Muscle of arm (tissue), 12 donors: Measurements from ENCODE around the gene WEE1. TPM values are rescaled to one million over a fixed set of nuclear protein-coding genes. Genes with fewer than 3 reads are reported as not detected.

Source experiments
- DNase-seq: peaks from one replicate; pipeline ENCODE4 v3.0.0-alpha.2; 2013
- polyA plus RNA-seq, 12 donors: library from polyadenylated mRNA; unstranded; fragments of 120-200 nt; gene quantifications; one replicate each; pipeline ENCODE4 v1.2.1, GENCODE V29; 2013; ENCODE audit not compliant: insufficient read length in 12 of 12

WEE1 gene
- polyA plus RNA-seq, 12 donors: 27.3 to 64.9 (median 43.4) TPM; not detected in 1

DNA sequence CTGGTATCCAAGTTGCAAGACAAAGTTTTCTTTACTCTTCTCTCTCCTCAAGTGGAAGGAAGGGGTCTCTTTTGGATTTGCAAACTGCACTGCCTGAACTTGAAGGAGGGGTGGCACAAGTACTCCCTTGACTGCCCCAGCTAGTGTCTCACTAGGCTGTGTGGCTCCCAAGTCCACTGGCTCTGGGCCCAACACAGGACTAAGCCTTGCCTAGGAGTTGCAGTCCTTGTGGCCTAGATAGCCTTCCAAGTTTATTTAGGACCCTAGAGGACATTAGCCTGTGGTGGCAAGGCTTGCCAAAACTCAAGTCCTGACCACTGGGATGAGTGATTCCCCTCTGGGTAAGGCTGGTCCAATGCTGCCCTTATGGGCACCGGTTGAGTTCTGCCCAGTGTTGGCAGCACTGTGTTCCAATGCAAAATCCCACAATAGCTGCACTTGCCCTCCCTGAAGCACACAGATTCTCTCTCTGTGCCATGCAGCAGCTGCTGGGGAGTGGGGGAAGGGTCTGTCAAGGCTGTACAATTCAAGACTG is 10.2 kb upstream of the WEE1 start:
- DNase-seq: no peak

DNA sequence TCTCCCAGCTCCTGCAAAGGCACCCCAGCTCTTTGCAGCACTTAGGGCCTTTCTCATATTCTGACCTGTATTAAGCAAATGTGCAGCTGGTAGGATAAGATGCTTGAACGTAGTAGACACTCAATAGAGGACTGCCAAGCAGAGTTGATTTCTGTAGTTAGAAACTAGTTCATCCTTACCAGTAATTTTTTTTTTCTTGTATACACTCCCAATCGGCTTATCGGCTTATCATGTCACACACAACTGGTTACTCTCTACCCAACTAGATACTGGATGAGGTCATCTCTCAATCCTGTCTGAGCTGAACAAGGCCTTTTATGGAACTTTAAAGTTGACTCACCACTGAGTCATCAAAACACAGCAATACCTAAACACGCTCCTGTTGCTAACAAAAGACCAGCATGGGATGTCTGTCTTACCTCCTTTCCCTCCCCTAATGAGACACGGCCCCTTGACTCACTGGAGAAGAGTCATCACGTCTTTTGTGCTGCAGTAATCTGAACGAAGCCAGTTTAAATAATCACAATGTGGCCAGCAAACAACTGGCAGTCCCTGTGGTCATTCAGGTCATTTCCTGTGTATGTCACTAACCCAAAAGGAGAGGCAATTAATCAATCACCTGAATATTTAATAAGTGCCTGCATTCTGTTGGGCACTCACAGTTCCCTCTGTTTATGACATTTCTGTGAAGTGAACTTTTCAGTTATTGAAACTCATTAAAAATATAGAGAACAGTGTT is 7.5 kb upstream of the WEE1 start:
- no peak for DNase-seq

DNA sequence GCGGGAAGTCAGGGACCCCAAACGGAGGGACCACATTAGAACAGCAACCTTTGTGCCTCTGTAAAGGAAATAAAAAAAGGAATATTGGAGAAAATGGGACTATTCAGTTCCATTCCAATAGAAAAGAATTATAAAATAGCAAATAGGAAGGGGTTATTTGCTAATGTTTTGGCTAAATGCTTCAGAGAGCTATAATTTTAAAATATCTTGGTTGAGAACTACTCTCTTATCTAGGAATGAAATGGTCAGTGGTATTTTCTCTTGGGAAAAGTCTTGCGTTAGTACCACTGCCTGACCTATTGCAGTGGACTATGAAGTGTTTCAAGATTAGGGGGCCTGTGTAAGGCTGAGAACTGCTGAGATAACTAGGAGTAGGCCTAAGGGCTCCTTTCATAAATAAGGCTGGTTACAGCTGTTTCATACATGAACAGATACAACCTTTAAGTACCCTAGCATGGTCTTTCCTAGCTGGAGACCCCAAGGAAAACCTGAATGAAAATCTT is 6.9 kb upstream of the WEE1 start:
- DNase-seq: no peak

GRCh38 chr11:9567401-9567800 is 6.1 kb upstream of the WEE1 start:
- no peak for DNase-seq

GRCh38 chr11:9568161-9568853 is 5.2 kb upstream of the WEE1 start:
- no peak for DNase-seq

- peak; percentile 79 for DNase-seq
These were observed 4.4 kb upstream of the WEE1 start for GRCh38 chr11:9568854-9569587.

DNA sequence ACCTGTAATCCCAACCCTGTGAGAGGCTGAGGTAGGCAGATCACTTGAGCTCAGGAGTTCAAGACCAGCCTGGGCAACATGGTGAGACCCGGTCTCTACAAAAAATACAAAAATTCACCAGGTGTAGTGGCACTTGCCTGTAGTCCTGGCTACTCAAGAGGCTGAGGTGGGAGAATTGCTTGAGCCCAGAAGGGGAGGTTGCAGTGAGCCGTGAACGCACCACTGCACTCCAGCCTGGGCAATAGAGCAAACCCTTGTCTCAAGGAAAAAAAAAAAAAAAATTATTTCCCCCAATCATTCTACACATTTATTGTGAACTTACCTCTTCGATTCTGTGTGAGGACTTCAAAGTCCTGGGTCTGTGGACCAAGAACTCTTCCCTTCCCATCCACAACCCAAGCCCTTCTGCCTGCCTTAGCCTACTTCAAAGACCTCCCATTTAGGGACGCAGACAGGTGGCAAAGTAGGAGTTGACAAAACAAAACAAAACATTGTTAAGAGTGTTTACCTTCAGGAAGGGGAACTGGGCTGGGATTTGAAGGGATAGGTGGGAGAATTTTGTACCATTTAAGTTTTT is 3.8 kb upstream of the WEE1 start:
- no peak for DNase-seq

GRCh38 chr11:9570313-9571025 is 3.0 kb upstream of the WEE1 start:
- no peak for DNase-seq

DNA sequence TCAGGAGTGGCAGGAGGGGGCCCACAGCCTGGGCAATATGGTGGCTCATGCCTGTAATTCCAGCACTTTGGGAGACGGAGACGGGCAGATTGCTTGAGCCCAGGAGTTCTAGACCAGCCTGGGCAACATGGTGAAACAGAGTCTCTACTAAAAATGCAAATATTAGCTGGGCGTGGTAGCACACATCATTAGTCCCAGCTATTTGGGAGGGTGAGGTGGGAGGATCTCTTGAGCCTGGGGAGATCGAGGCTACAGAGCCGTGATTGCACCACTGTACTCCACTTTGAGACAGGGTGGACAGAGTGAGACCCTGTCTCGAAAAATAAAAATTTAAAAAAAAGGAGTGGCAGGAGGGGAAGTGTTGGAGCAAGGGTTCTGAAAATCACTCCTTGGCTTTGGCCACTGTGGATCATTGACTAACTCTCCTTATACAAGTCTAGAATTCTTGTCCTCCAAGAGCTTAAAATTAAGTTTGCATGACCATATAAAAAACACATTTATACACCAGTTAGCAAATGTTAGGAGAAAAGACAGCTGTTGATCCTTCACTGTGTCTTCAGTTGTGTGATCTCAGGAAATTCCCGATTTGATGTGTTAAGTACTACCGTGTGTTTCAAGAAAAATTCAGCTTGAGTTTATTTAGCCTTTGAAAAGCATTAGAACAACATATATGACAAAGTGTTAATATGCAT is 2.3 kb upstream of the WEE1 start:
- DNase-seq: no peak

GRCh38 chr11:9571763-9572115 is 1.7 kb upstream of the WEE1 start:
- no peak for DNase-seq

GRCh38 chr11:9573775-9574621 is 528 bp downstream of the WEE1 start:
- peak; percentile 39 for DNase-seq

DNA sequence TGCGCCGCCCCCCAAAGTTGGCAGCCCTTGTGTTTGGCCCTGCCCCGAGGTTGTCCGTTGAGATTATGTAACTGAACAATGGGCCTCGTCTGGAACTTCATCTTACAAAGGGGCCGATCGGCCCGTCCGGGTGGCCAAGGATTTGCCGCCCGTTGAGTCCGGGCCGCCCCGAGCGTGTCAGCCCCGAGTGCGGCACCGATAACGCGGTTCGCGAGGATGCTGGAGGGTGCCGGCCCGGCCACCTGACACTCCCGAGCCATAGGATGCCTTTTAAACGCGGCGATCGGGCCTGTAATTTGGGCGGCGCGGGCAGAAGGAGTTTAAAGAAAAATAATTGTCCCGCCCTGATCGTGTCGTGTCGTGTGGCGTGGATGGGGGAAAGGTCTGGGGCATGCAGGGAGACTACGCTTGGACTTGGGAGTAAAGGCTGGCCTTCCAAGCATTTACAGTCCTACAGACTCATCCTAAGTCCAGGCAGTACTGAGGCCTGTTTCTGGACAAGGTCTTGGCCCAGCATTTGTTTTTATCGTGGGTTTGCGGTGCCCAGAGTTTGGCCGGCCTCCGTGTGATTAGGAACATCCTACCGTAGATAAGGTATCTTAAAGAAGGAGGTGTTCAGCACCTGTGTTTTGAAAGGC is 1.3 kb downstream of the WEE1 start:
- peak; percentile 53 for DNase-seq

- peak; percentile 86 for DNase-seq
These were observed 2.1 kb downstream of the WEE1 start for GRCh38 chr11:9575260-9576240.

- no peak for DNase-seq
These were observed 3.4 kb downstream of the WEE1 start for GRCh38 chr11:9576701-9577381.

DNA sequence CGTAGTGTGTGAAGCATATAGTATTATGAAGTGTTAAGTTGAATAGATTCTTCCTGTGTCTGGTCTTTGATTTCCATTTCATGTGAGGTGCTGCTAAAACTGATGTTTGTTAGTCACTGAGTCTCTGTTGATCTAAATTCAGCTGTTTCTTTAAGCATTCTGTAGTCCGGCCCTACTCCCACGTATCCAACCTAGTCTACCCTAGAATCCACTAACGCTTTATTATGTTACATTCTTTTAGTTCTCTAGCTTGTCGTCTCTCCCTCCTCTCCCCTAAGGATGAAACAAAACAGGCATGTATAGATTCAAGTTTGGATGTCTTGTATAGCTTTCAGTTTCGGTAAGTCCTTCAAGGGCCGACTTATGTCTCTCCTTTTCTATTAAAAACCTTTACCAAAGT is 4.1 kb downstream of the WEE1 start:
- no peak for DNase-seq

- no peak for DNase-seq
These were observed 7.4 kb downstream of the WEE1 start for GRCh38 chr11:9580894-9581293.

DNA sequence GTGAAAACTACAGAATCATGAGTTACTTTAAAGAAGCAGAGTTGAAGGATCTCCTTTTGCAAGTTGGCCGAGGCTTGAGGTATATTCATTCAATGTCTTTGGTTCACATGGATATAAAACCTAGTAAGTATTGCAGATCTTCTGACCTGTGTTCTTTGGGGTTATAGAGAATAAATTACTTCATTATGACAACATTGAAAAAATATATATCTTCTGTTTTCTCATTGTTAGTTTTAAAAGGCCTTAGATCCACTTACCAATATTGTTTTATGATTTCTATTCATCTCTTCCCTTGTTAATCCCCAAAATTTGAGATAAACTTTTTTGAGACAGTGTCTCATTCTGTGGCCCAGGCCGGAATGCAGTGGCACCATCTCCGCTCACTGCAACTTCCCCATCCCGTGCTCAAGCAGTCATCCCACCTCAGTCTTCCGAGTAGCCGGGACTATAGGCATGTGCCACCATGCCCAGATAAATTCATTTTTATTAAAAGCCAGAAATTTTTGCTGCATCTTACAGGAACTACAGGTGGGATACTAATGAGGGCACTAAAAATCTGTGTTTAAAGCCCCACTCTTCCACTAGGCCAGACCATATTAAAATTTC is 8.2 kb downstream of the WEE1 start:
- no peak for DNase-seq
